Lower leg skin (tissue), 3 donors: Measurements from ENCODE around the gene SORCS2.

Source experiments
- CTCF ChIP-seq, 3 donors: fragments of 450-650 bp; IDR thresholded peaks; one replicate each; pipeline ENCODE4 v1.5.1; 2016; ENCODE audit warnings: antibody characterized with exemption in 3 of 3, mild to moderate bottlenecking in 3 of 3, moderate library complexity in 2 of 3
- POLR2A ChIP-seq, 2 donors: fragments of 450-650 bp; IDR thresholded peaks; one replicate each; pipeline ENCODE4 v1.6.1; 2016 to 2017; ENCODE audit warnings: antibody characterized with exemption in 2 of 2, mild to moderate bottlenecking in 1 of 2, moderate library complexity in 1 of 2

DNA sequence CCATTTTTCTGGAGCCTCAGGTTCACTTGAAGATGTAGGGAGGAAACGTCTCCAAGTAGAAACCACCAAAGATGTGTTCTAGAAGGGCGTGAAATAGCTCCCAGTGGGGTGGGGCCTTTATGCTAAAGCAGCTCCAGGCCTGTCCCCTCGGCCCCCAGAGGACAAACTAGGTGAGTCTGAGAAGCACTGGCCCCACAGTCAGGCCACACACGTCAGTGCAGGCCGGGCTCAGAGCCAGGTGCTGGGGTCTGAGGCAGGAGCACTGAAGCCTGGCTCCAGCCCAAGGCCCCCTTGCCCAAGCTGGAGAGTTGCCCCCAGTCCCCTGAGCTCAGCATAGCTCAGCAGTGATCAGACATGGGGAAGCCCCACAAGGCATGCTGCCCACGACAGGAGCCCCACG lies 337.7 kb downstream of the SORCS2 start:
- TF ChIP-seq CTCF (IDR thresholded peaks at IDR 0.05) (no peak), POLR2A (IDR thresholded peaks at IDR 0.05) (no peak)
